Activated CD4-positive, alpha-beta memory T cell treated with anti-CD3 and anti-CD28 coated beads for 36 hours (primary cell): Measurements from ENCODE around the gene TTBK1. TPM values are rescaled to one million over a fixed set of nuclear protein-coding genes. Genes with fewer than 3 reads are reported as not detected.

Experiments
- CTCF ChIA-PET: fragments of 350-600 bp; sonication (Branson Sonifier 250); formaldehyde crosslinking; loops from one replicate; lab custom pipeline; 2021; ENCODE audit warnings: antibody characterized with exemption, inconsistent platforms; lab: Charles Lee
- POLR2A ChIA-PET: fragments of 350-600 bp; sonication (Branson Sonifier 250); formaldehyde crosslinking; loops from one replicate; lab custom pipeline; 2021; ENCODE audit warnings: antibody characterized with exemption; lab: Charles Lee
- DNase-seq: peaks from one replicate; pipeline ENCODE4 v3.0.0-alpha.2; 2020
- H3K27ac Mint-ChIP-seq: one replicate; pipeline ENCODE4 v1.8.0; 2021; ENCODE audit warnings: mixed read lengths
- H3K27me3 Mint-ChIP-seq: one replicate; pipeline ENCODE4 v1.8.0; 2021; ENCODE audit warnings: mixed read lengths
- H3K36me3 Mint-ChIP-seq: one replicate; pipeline ENCODE4 v1.8.0; 2021; ENCODE audit warnings: mixed read lengths
- H3K4me1 Mint-ChIP-seq: one replicate; pipeline ENCODE4 v1.8.0; 2021; ENCODE audit warnings: low read depth, mixed read lengths
- H3K4me3 Mint-ChIP-seq: one replicate; pipeline ENCODE4 v1.8.0; 2021; ENCODE audit warnings: mild to moderate bottlenecking, mixed read lengths
- H3K9me3 Mint-ChIP-seq: one replicate; pipeline ENCODE4 v1.8.0; 2021; ENCODE audit warnings: mixed read lengths
- intact Hi-C: fragments of 100-400 bp; cut with micrococcal nuclease; formaldehyde crosslinking; loops from one replicate; pipeline ENCODE4 v1.15.1; 2023
- total RNA-seq, 2 experiments: library from RNA; stranded (reverse); gene quantifications; one replicate each; pipeline ENCODE4 v1.2.3, GENCODE V29; 2021

Gene TTBK1
- total RNA-seq, 2 experiments from 2014 or later, result 0.31 to 0.34 TPM

DNA sequence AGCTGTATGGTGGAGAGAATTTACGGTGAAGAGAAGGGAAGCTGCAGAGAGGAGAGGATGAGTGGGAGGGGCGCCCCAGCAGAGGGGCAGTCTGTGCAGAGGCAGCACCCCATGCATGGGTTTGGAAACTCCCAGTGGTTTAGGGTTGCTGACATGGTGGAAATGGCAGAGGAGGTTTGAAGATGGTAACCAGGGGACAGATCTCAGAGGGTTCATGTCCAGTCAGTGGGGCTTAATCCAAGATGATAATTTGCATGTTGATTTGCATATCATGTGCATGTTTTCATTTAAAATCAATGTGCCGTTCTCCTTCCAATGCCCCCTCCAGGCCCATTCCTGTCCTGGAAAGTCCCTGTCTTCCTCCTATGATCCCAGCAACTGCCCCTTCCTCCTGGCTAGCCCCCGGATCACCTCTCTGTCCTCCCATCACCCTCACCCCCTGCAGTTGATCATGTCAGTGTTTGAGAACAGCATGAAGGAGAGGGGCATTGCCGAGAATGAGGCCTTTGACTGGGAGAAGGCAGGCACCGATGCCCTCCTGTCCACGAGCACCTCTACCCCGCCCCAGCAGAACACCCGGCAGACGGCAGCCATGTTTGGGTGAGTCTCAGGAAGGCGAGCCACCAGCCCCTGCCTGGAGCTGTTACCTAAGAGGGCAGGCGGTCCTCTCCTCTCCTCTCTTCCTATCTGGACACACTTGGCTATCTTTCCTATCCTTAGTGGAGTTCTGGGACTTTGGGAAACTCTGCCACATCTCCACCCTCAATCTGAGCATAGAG lies 14.3 kb downstream of the TTBK1 start:
- CTCF ChIA-PET, result interaction anchor here (0.8 to 1.4 kb wide), 3 partner anchors 29 to 248 kb away, joined by 3 to 5 read pairs (median 3); partner anchors contain the start of gene DNPH1
- Mint-ChIP-seq H3K36me3 (no peaks in the 10 kb centered on the region), H3K9me3 (no peaks in the 10 kb centered on the region), H3K4me3 (no peak overlapping the region), H3K27me3 (peaks cover 6% of the 10 kb centered on the region), H3K27ac (no peak overlapping the region), H3K4me1 (peaks cover 12% of the 10 kb centered on the region)
- intact Hi-C loops, result no loop called here
- POLR2A ChIA-PET, result interaction anchor here (0.6 kb wide), 1 partner anchor 19 kb away, joined by 4 read pairs; no protein-coding TSS in a partner anchor
- peak; percentile 45 for DNase-seq

DNA sequence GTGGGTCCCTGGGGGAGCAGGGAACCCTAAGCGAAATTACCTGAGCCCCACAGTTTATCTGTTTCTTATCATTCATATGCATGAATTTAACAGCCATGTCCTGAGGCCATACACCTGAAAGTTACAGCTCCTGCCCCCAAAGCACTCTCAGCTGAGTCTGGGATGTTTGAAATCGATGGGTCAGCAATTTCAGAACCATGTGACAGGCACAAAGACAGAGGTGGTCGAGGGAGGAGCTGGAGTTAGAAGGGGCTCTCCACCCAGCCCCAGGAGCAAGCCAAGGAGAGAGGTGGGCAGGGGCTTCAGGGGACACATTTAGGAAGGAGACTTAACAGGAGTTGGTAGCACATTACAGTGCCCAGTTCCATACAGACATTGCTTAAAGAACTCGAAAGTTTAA lies 14.9 kb downstream of the TTBK1 start:
- CTCF ChIA-PET, result interaction anchor here (1.0 kb wide), 1 partner anchor 248 kb away, joined by 3 read pairs; no protein-coding TSS in a partner anchor
- H3K27me3 Mint-ChIP-seq, result peaks cover 3% of the 10 kb centered on the region
- peaks cover 12% of the 10 kb centered on the region for H3K4me1 Mint-ChIP-seq
- DNase-seq, result no peak
- no peak overlapping the region for H3K27ac Mint-ChIP-seq
- H3K36me3 Mint-ChIP-seq, result no peaks in the 10 kb centered on the region
- no peaks in the 10 kb centered on the region for H3K9me3 Mint-ChIP-seq
- intact Hi-C loops, result no loop called here
- H3K4me3 Mint-ChIP-seq, result no peak overlapping the region
- POLR2A ChIA-PET, result no interaction called here

DNA sequence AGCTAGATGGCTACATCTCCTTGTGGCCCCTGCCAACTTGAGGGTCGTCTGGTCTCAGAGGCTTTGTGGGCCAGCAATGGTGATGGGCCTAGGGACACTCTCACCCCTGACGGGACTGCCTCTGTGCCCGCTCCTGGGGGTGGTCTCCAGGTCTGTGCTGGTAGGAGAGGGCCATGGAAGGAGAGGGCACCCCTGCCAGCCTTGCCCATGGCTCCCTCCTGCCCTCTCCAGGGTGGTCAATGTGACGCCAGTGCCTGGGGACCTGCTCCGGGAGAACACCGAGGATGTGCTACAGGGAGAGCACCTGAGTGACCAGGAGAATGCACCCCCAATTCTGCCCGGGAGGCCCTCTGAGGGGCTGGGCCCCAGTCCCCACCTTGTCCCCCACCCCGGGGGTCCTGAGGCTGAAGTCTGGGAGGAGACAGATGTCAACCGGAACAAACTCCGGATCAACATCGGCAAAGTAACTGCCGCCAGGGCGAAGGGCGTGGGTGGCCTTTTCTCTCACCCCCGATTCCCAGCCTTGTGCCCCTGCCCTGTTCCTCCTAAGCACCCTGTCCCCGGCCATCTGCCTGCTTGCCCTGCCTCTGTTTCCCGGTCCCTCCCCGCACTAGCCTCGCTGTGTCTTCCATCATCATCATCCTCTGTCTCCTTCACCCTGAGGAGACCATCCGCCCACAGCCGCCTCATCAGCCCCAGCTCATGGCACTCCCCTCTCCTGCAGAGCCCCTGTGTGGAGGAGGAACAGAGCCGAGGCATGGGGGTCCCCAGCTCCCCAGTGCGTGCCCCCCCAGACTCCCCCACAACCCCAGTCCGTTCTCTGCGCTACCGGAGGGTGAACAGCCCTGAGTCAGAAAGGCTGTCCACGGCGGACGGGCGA lies 15.8 kb downstream of the TTBK1 start:
- Mint-ChIP-seq H3K27ac (no peak overlapping the region), H3K27me3 (peaks cover 2% of the 10 kb centered on the region), H3K36me3 (no peaks in the 10 kb centered on the region), H3K4me3 (no peak overlapping the region), H3K4me1 (peaks cover 12% of the 10 kb centered on the region), H3K9me3 (no peaks in the 10 kb centered on the region)
- ChIA-PET POLR2A (no interaction called here), CTCF (interaction anchor here (0.7 to 1.0 kb wide), 3 partner anchors 139 to 247 kb away, joined by 3 read pairs; no protein-coding TSS in a partner anchor)
- intact Hi-C loops, result no loop called here
- no peak for DNase-seq

DNA sequence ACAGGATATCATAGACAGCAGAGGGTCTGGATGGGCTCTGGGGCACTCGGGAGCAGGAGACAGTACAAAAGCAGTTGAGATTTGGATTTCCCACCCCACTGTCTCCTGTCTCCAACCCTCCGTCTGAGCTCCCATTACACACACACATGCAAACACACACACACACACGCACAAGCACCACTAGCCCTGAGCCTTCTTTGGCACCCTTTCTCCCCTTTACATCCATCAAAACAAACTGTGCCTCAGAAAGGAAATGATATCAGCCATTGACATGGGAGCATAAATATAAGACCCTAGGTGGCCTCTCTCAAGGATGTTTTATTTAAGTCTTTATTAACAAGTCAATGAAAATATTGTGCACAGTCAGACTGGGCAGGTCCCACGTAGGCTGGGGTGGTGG lies 17.5 kb downstream of the TTBK1 start:
- ChIA-PET POLR2A (no interaction called here), CTCF (interaction anchor here (0.6 to 6.1 kb wide), 4 partner anchors 15 to 247 kb away, joined by 3 to 60 read pairs (median 6); partner anchors contain the start of genes CRIP3 and LRRC73)
- no peak for DNase-seq
- intact Hi-C loops, result no loop called here
- Mint-ChIP-seq H3K4me3 (no peak overlapping the region), H3K27me3 (peaks cover 2% of the 10 kb centered on the region), H3K9me3 (no peaks in the 10 kb centered on the region), H3K36me3 (no peaks in the 10 kb centered on the region), H3K4me1 (peaks cover 9% of the 10 kb centered on the region), H3K27ac (no peak overlapping the region)

DNA sequence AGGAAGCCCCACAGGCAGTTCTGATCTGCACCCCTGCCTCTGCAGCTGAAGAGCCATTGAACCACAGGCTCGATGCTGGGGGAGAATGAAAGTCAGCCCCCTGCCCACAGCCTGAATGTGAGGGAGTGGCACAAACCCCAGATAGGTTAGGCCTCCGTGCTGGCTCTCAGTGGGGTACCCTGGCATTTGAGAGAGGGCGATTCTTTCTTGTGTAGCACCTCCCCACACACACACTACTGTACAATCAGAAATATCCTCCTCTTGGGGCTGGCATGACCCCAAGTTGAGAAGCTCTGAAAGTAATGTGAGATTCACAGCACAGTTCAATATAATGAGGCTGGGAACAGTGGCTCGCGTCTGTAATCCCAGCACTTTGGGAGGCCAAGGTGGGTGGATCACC lies 17.9 kb downstream of the TTBK1 start:
- Mint-ChIP-seq H3K4me3 (no peak overlapping the region), H3K4me1 (peaks cover 9% of the 10 kb centered on the region), H3K36me3 (no peaks in the 10 kb centered on the region), H3K27ac (no peak overlapping the region), H3K27me3 (peaks cover 2% of the 10 kb centered on the region), H3K9me3 (no peaks in the 10 kb centered on the region)
- intact Hi-C loops, result no loop called here
- ChIA-PET CTCF (interaction anchor here (0.6 to 6.1 kb wide), 5 partner anchors 15 to 247 kb away, joined by 3 to 60 read pairs (median 7); partner anchors contain the start of genes CRIP3 and LRRC73), POLR2A (no interaction called here)
- no peak for DNase-seq

DNA sequence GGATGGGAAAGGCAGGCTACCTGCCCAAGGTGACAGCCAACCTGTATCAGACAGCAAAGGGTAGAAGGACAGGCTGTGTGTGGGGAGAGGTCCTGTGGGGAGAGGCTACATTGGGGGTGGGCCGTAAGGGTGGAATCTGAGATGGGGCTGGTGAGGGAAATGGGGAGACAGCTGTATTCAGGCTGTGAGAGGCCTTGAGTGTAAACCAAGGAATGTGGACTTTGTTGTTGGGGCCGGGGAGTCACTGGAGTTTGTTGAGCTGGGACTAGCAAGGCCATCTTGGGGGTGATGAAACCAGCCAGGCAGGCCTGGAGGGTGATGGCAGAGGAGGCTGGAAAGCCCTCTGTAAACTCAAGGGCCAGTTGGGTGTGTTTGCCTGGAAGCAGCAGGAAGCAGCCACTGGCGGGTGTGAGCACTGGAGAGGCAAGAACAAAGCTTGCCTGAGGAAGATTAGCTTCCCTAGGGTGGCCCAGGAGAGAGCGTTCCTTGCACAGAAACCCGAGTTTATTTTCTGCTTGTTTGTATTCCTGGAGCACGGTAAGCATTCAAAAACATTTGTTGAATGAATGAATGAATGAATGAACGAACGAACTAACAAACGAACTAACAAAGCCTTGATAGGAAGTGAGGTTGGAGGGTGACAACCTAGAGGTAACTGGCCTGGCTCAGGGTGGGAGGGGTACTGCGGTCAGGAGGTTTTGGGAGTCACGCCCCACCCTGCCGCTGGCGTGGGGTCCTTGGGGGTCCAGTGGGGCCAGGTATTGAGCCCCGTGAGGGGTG lies 18.9 kb downstream of the TTBK1 start:
- Mint-ChIP-seq H3K9me3 (no peaks in the 10 kb centered on the region), H3K27me3 (no peaks in the 10 kb centered on the region), H3K36me3 (no peaks in the 10 kb centered on the region), H3K4me1 (peaks cover 7% of the 10 kb centered on the region), H3K27ac (no peak overlapping the region), H3K4me3 (no peak overlapping the region)
- intact Hi-C loops, result no loop called here
- ChIA-PET POLR2A (no interaction called here), CTCF (interaction anchor here (0.6 to 6.1 kb wide), 7 partner anchors 52 to 246 kb away, joined by 3 to 60 read pairs (median 7); partner anchors contain the start of gene LRRC73)
- DNase-seq, result no peak

DNA sequence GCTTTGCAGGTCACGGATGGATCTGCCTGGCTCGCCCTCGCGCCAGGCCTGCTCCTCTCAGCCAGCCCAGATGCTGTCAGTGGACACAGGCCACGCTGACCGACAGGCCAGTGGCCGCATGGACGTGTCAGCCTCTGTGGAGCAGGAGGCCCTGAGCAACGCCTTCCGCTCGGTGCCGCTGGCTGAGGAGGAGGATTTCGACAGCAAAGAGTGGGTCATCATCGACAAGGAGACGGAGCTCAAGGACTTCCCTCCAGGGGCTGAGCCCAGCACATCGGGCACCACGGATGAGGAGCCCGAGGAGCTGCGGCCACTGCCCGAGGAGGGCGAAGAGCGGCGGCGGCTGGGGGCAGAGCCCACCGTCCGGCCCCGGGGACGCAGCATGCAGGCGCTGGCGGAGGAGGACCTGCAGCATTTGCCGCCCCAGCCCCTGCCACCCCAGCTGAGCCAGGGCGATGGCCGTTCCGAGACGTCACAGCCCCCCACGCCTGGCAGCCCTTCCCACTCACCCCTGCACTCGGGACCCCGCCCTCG lies 19.6 kb downstream of the TTBK1 start:
- Mint-ChIP-seq H3K36me3 (no peaks in the 10 kb centered on the region), H3K27me3 (no peaks in the 10 kb centered on the region), H3K4me1 (peaks cover 2% of the 10 kb centered on the region), H3K27ac (no peak overlapping the region), H3K9me3 (no peaks in the 10 kb centered on the region), H3K4me3 (no peak overlapping the region)
- ChIA-PET POLR2A (no interaction called here), CTCF (interaction anchor here (1.0 to 6.1 kb wide), 9 partner anchors 9 to 245 kb away, joined by 3 to 60 read pairs (median 3); partner anchors contain the start of gene LRRC73)
- intact Hi-C loops, result loop anchor here (1.0 kb wide), 2 partner anchors 135 to 243 kb away; no protein-coding TSS in a partner anchor
- DNase-seq, result no peak

DNA sequence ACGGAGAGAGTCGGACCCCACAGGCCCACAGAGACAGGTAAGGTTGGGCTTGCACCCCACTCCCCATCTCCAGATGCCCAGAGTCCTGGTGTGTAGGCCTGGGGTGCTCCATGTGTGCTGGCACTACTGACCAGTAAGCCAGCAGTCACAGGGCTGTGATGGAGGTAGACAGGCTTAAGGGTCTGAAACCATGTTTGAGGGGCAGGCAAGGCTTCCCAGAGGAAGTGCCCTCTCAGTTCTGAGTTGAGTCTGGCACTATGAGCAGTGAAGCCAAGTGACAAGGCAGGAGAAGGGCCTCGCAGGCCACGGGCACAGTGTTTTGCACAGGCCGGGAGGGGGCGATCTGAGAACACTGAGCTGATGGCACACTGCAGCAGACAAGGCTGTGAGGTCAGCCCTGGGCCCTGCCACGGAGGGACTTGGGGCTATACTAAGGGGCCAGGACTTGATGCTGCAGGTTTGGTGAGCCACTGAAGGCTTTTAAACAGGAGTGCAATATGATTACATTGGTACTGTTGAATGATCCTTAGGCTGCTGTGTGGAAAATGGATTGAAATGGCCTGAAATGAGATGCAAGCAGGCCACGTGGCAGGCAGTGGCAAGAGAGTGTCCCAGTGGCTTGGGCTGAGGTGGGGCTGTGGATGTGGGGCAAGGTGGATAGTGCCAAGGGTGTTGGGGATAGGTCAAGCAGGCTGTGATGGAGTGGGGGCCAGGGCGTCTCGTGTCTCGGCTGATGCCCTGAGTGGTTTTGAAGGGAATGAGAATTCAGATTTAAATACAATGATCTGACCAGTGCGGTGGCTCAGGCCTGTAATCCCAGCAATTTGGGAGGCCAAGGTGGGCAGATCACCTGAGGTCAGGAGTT lies 20.3 kb downstream of the TTBK1 start:
- Mint-ChIP-seq H3K4me3 (no peak overlapping the region), H3K4me1 (peaks cover 2% of the 10 kb centered on the region), H3K27ac (peak overlapping the region; percentile 24), H3K27me3 (no peaks in the 10 kb centered on the region), H3K36me3 (no peaks in the 10 kb centered on the region), H3K9me3 (no peaks in the 10 kb centered on the region)
- ChIA-PET POLR2A (no interaction called here), CTCF (interaction anchor here (0.7 to 6.1 kb wide), 13 partner anchors 9 to 244 kb away, joined by 3 to 60 read pairs (median 3); partner anchors contain the start of gene LRRC73)
- intact Hi-C loops, result loop anchor here (1.0 kb wide), 2 partner anchors 135 to 243 kb away; no protein-coding TSS in a partner anchor
- peak; percentile 86 for DNase-seq

DNA sequence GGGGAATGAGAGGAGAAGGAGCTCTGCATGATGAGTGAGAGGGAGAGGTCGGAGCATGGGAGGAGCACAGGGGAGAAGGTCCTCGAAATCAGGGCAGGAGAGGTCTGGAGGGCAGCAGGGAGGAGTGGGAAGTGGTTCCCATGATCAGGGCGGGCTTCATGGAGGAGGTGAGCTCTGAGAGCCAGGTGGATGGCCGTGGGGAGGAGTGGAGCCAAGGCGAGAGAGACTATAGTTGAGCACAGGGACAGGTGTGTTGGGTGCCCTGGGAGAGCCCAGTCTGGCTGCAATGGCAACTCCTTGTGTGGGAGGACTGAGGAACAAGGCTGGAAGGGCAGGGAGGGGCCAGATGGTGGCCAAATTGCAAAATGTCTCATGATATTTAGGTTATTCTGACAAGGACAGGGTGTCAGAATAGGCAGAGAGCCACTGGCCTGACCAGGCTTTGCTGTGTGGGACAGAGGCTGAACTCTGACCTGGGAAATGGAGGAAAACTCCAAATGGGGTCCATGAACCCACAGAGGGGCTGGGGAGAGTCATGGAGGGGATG lies 21.4 kb downstream of the TTBK1 start:
- no peak for DNase-seq
- intact Hi-C loops, result no loop called here
- H3K4me1 Mint-ChIP-seq, result peaks cover 8% of the 10 kb centered on the region
- POLR2A ChIA-PET, result no interaction called here
- no peak overlapping the region for H3K27ac Mint-ChIP-seq
- H3K9me3 Mint-ChIP-seq, result no peaks in the 10 kb centered on the region
- H3K36me3 Mint-ChIP-seq, result no peaks in the 10 kb centered on the region
- no peak overlapping the region for H3K4me3 Mint-ChIP-seq
- CTCF ChIA-PET, result interaction anchor here (0.8 to 6.1 kb wide), 6 partner anchors 70 to 243 kb away, joined by 3 to 60 read pairs (median 8); partner anchors contain the start of gene LRRC73
- H3K27me3 Mint-ChIP-seq, result no peaks in the 10 kb centered on the region

DNA sequence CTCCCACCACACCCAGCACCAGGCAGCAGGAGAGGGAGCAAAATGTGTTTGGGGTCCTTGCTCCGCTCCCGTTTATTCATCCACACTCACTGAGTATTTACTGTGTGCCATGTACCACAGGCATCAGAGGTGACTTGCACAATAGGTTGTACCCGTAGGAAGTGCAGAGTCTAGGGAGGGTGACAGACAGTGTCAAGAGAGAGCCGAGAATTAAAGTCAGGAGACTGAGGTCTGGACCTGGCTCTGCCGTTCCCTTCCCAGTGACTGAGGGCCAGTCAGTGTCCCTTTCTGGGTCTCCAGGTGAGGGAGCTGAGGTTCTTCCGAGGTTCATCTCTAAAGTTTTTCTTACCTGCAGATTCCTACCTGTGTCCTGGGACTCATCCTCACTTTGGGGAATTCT lies 22.3 kb downstream of the TTBK1 start:
- CTCF ChIA-PET, result interaction anchor here (3.6 to 6.1 kb wide), 2 partner anchors 91 to 242 kb away, joined by 10 to 60 read pairs; partner anchors contain the start of gene LRRC73
- Mint-ChIP-seq H3K4me1 (peaks cover 8% of the 10 kb centered on the region), H3K27ac (no peak overlapping the region), H3K36me3 (no peaks in the 10 kb centered on the region), H3K9me3 (no peaks in the 10 kb centered on the region), H3K4me3 (no peak overlapping the region), H3K27me3 (no peaks in the 10 kb centered on the region)
- intact Hi-C loops, result no loop called here
- no peak for DNase-seq
- POLR2A ChIA-PET, result no interaction called here
